H1 (cell line): ENCODE data around the gene SUCLG2. TPM values are rescaled to one million over a fixed set of nuclear protein-coding genes. Genes with fewer than 3 reads are reported as not detected.

Experiments used
- CTCF ChIA-PET: fragments of 300-600 bp; sonication (Branson Sonifier 250); formaldehyde crosslinking; loops from one replicate; lab custom pipeline; 2021; ENCODE audit not compliant: partially characterized antibody; lab: Charles Lee
- POLR2A ChIA-PET: fragments of 300-600 bp; sonication (Branson Sonifier 250); formaldehyde crosslinking; loops from one replicate; lab custom pipeline; 2021; ENCODE audit warnings: inconsistent platforms; ENCODE audit not compliant: partially characterized antibody; lab: Charles Lee
- DNase-seq, 2 experiments: peaks; one replicate each; pipeline versions ENCODE4 v3.0.0 to v3.0.0-alpha.2; 2010 to 2022; ENCODE audit warnings: low spot score in 2 of 2, low read depth in 1 of 2, mixed read lengths in 1 of 2
- FAIRE-seq: peaks from 2 replicates; lab custom pipeline; 2011; peaks lifted over from hg19 to GRCh38; lab: Jason Lieb, UNC
- H2AFZ ChIP-seq: 2 replicates; pipeline ENCODE4 v1.8.1; 2012; ENCODE audit warnings: low read length, inconsistent platforms
- H2AK5ac ChIP-seq: 2 replicates; pipeline ENCODE4 v1.6.1; 2013; ENCODE audit warnings: low read depth, low read length
- H2BK120ac ChIP-seq: replicated peaks from 2 replicates; pipeline ENCODE3; 2013; ENCODE audit warnings: low read depth, low read length, inconsistent platforms
- H2BK12ac ChIP-seq: 2 replicates; pipeline ENCODE4 v1.6.1; 2013; ENCODE audit warnings: low read depth, low read length
- H2BK15ac ChIP-seq: 2 replicates; pipeline ENCODE4 v1.6.1; 2013; ENCODE audit warnings: low read length
- H2BK20ac ChIP-seq: 2 replicates; pipeline ENCODE4 v1.6.1; 2013; ENCODE audit warnings: low read length
- H2BK5ac ChIP-seq: 2 replicates; pipeline ENCODE4 v1.6.1; 2013; ENCODE audit warnings: low read depth, low read length
- H3K14ac ChIP-seq: 2 replicates; pipeline ENCODE4 v1.6.1; 2013; ENCODE audit warnings: inconsistent platforms; ENCODE audit not compliant: insufficient read length
- H3K18ac ChIP-seq: 2 replicates; pipeline ENCODE4 v1.6.1; 2013; ENCODE audit warnings: low read length; ENCODE audit errors: extremely low read depth
- H3K23ac ChIP-seq: 2 replicates; pipeline ENCODE4 v1.6.1; 2013; ENCODE audit warnings: inconsistent platforms; ENCODE audit not compliant: insufficient read length
- H3K23me2 ChIP-seq: 2 replicates; pipeline ENCODE4 v1.6.1; 2013; ENCODE audit warnings: low read depth, low read length
- H3K27ac ChIP-seq: 2 replicates; pipeline ENCODE4 v1.6.1; 2011; ENCODE audit warnings: low read depth, low read length, inconsistent platforms
- H3K27me3 ChIP-seq, 4 experiments: replicated peaks in 1 of 4; 1 replicate in 1 of 4; 2 replicates in 3 of 4; pipeline versions ENCODE4 v1.6.1 to v1.8.1; 2011 to 2013; ENCODE audit warnings: low read length in 3 of 4, mild to moderate bottlenecking in 3 of 4, inconsistent platforms in 2 of 4, mixed read lengths in 2 of 4, moderate library complexity in 1 of 4; ENCODE audit not compliant: control insufficient read depth in 3 of 4, insufficient read depth in 3 of 4; ENCODE audit errors: extremely low read depth in 1 of 4
- H3K36me3 ChIP-seq, 4 experiments: 2 replicates each; pipeline versions ENCODE4 v1.6.1 to v1.8.1; 2011 to 2013; ENCODE audit warnings: mild to moderate bottlenecking in 4 of 4, low read length in 3 of 4, moderate library complexity in 2 of 4, control low read depth in 1 of 4, inconsistent platforms in 1 of 4; ENCODE audit not compliant: insufficient read depth in 4 of 4, control insufficient read depth in 2 of 4
- H3K4ac ChIP-seq: replicated peaks from 2 replicates; pipeline ENCODE3; 2013; ENCODE audit warnings: low read length, low read depth, mixed read lengths, inconsistent platforms; ENCODE audit not compliant: insufficient read length
- H3K4me1 ChIP-seq, 4 experiments: replicated peaks in 1 of 4; 1 replicate in 1 of 4; 2 replicates in 3 of 4; pipeline versions ENCODE4 v1.6.1 to v1.8.1; 2011 to 2013; ENCODE audit warnings: low read length in 3 of 4, inconsistent platforms in 2 of 4, mixed read lengths in 1 of 4; ENCODE audit not compliant: insufficient read depth in 4 of 4, control insufficient read depth in 3 of 4
- H3K4me2 ChIP-seq, 2 experiments: 2 replicates each; pipeline versions ENCODE4 v1.6.1 to v1.8.1; 2011 to 2013; ENCODE audit warnings: low read depth in 2 of 2, low read length in 2 of 2, control low read depth in 1 of 2, inconsistent platforms in 1 of 2, mild to moderate bottlenecking in 1 of 2; ENCODE audit not compliant: insufficient read depth in 1 of 2
- H3K4me3 ChIP-seq, 4 experiments: fragments of 200-600, 300-600 bp in 1 of 4; sonication (generic), shearing (Covaris generic), sonication (Bioruptor Twin) in 1 of 4; 2 replicates each; pipeline versions ENCODE4 v1.5.1 to v1.8.1; 2011 to 2016; ENCODE audit warnings: low read length in 4 of 4, low read depth in 3 of 4, control low read depth in 2 of 4, inconsistent platforms in 2 of 4, mild to moderate bottlenecking in 2 of 4, mixed read lengths in 1 of 4, moderate library complexity in 1 of 4; ENCODE audit not compliant: insufficient read depth in 2 of 4; ENCODE audit errors: extremely low read depth in 1 of 4
- H3K56ac ChIP-seq: replicated peaks from 2 replicates; pipeline ENCODE3; 2013; ENCODE audit warnings: low read depth, mild to moderate bottlenecking, mixed read lengths, low read length, inconsistent platforms; ENCODE audit not compliant: insufficient read length
- H3K79me1 ChIP-seq: 2 replicates; pipeline ENCODE4 v1.6.1; 2013; ENCODE audit warnings: low read depth, low read length, control low read depth
- H3K79me2 ChIP-seq, 2 experiments: 2 replicates each; pipeline versions ENCODE4 v1.6.1 to v1.8.1; 2012 to 2013; ENCODE audit warnings: low read length in 2 of 2, mild to moderate bottlenecking in 2 of 2, inconsistent platforms in 1 of 2; ENCODE audit not compliant: insufficient read depth in 2 of 2, control insufficient read depth in 1 of 2
- H3K9ac ChIP-seq, 4 experiments: replicated peaks in 1 of 4; 1 replicate in 1 of 4; 2 replicates in 3 of 4; pipeline versions ENCODE4 v1.6.1 to v1.8.1; 2011 to 2013; ENCODE audit warnings: low read depth in 3 of 4, low read length in 3 of 4, control low read depth in 2 of 4, mild to moderate bottlenecking in 2 of 4, moderate library complexity in 2 of 4, inconsistent platforms in 1 of 4; ENCODE audit errors: extremely low read depth in 1 of 4
- H3K9me3 ChIP-seq, 2 experiments: 2 replicates each; pipeline versions ENCODE4 v1.6.1 to v1.8.1; 2012 to 2013; ENCODE audit warnings: mild to moderate bottlenecking in 2 of 2, moderate library complexity in 2 of 2, control low read depth in 1 of 2, inconsistent platforms in 1 of 2, low read depth in 1 of 2, low read length in 1 of 2, mixed read lengths in 1 of 2; ENCODE audit not compliant: insufficient read depth in 2 of 2
- H4K20me1 ChIP-seq, 2 experiments: replicated peaks in 1 of 2; 2 replicates each; pipeline versions ENCODE3 to v1.8.1; 2011 to 2013; ENCODE audit warnings: inconsistent platforms in 2 of 2, low read length in 2 of 2, mild to moderate bottlenecking in 1 of 2; ENCODE audit not compliant: insufficient read depth in 2 of 2, control insufficient read depth in 1 of 2
- H4K5ac ChIP-seq: 2 replicates; pipeline ENCODE4 v1.6.1; 2013; ENCODE audit warnings: low read length, low read depth, mixed read lengths, inconsistent platforms; ENCODE audit not compliant: insufficient read length
- H4K8ac ChIP-seq: 2 replicates; pipeline ENCODE4 v1.8.0; 2013; ENCODE audit warnings: mild to moderate bottlenecking, moderate library complexity, low read length, inconsistent platforms; ENCODE audit not compliant: insufficient read depth; ENCODE audit errors: extremely low read depth
- H4K91ac ChIP-seq: replicated peaks from 2 replicates; pipeline ENCODE3; 2013; ENCODE audit warnings: low read length, mixed read lengths, inconsistent platforms; ENCODE audit not compliant: insufficient read length
- CREB1 ChIP-seq: IDR thresholded peaks from 2 replicates; pipeline ENCODE4 v1.6.1; 2012; ENCODE audit warnings: inconsistent platforms
- CTBP2 ChIP-seq: IDR thresholded peaks from 2 replicates; pipeline ENCODE4 v1.7.0; 2011; ENCODE audit warnings: borderline replicate concordance, mild to moderate bottlenecking, moderate library complexity, mixed read lengths, low read length; ENCODE audit not compliant: insufficient read depth, insufficient read length
- EGR1 ChIP-seq: IDR thresholded peaks from 2 replicates; pipeline ENCODE4 v1.6.1; 2011; ENCODE audit warnings: low read depth, low read length, borderline replicate concordance
- EZH2 ChIP-seq: fragments of 200-600 bp; sonication (generic); IDR thresholded peaks from 2 replicates; pipeline ENCODE4 v1.7.1; 2012; ENCODE audit warnings: low read depth, mild to moderate bottlenecking, moderate library complexity, low read length, inconsistent platforms; ENCODE audit not compliant: severe bottlenecking
- JUND ChIP-seq: IDR thresholded peaks from 2 replicates; pipeline ENCODE4 v1.6.1; 2011; ENCODE audit warnings: mild to moderate bottlenecking, improper control_type of control experiment, low read length
- KDM1A ChIP-seq: fragments of 200-600, 300-600 bp; sonication (generic); IDR thresholded peaks from 2 replicates; pipeline ENCODE4 v1.7.1; 2016; ENCODE audit warnings: mild to moderate bottlenecking, low read length, borderline replicate concordance
- POLR2AphosphoS5 ChIP-seq: IDR thresholded peaks from 2 replicates; pipeline ENCODE4 v1.6.1; 2011; ENCODE audit warnings: low read depth, low read length
- RBBP5 ChIP-seq: IDR thresholded peaks from 2 replicates; pipeline ENCODE4 v1.7.1; 2012; ENCODE audit warnings: low read depth, mild to moderate bottlenecking, inconsistent platforms, low read length, moderate library complexity, borderline replicate concordance
- RNF2 ChIP-seq: fragments of 200-900, 300-1000 bp; sonication (generic); IDR thresholded peaks from 2 replicates; pipeline ENCODE4 v1.7.1; 2016; ENCODE audit warnings: borderline replicate concordance, low read depth, mild to moderate bottlenecking, antibody characterized with exemption, low read length; ENCODE audit not compliant: poor library complexity, severe bottlenecking; ENCODE audit errors: missing control alignments
- SIRT6 ChIP-seq: IDR thresholded peaks from one replicate; pipeline ENCODE4 v1.7.1; 2012; ENCODE audit warnings: low read length, inconsistent platforms
- WGBS, 2 experiments: shearing (Covaris generic) in 1 of 2; methylation state at CpG; one replicate each; pipeline versions ENCODE4 v1.1.6 to v1.1.7; 2013 to 2015; ENCODE audit warnings: low lambda C conversion rate in 2 of 2, mixed read lengths in 2 of 2, inconsistent platforms in 1 of 2, low coverage in 1 of 2, missing lambda C conversion rate in 1 of 2; ENCODE audit not compliant: insufficient replicate concordance in 2 of 2, insufficient coverage in 1 of 2, insufficient read length in 1 of 2; ENCODE audit errors: extremely low coverage in 1 of 2, missing lambda C conversion rate in 1 of 2; 5-methylcytosine and 5-hydroxymethylcytosine counted together
- polyA plus RNA-seq, 7 experiments: library from polyadenylated mRNA; depleted of rRNA in 3 of 7; stranded (reverse) in 5 of 7; unstranded in 2 of 7; fragments of >200 nt in 5 of 7; fragments of 200-250 nt in 2 of 7; gene quantifications; 1 replicate in 5 of 7; 2 replicates in 1 of 7; 4 replicates in 1 of 7; pipeline versions ENCODE4 v1.2.1 to v1.2.3, GENCODE V29; 2011 to 2013; ENCODE audit warnings: missing spikeins in 2 of 7, mixed read lengths in 2 of 7
- total RNA-seq: library from RNA; stranded (reverse); fragmentation: NEBNext Ultra II Directional; extraction: Animal tissue kit (Norgen Biotek cat#: 25700); gene quantifications from 2 replicates; pipeline ENCODE4 v1.2.1, GENCODE V29; 2021
- TF ChIP-seq, protein P1 (sequence below), 3 experiments: IDR thresholded peaks; 1 replicate in 2 of 3; 2 replicates in 1 of 3; pipeline versions ENCODE4 v1.5.1 to v1.6.1; 2011; ENCODE audit warnings: low read length in 3 of 3, mild to moderate bottlenecking in 3 of 3, inconsistent platforms in 2 of 3, low read depth in 1 of 3, moderate library complexity in 1 of 3; ENCODE audit not compliant: insufficient read depth in 1 of 3; ENCODE audit errors: control extremely low read depth in 1 of 3

SUCLG2 gene
- total and polyA plus RNA-seq, 2 of the 8 experiments (the other 6 are each of a cell fraction or from before 2014, with no cell fraction given): 12.9 to 46.2 TPM

DNA sequence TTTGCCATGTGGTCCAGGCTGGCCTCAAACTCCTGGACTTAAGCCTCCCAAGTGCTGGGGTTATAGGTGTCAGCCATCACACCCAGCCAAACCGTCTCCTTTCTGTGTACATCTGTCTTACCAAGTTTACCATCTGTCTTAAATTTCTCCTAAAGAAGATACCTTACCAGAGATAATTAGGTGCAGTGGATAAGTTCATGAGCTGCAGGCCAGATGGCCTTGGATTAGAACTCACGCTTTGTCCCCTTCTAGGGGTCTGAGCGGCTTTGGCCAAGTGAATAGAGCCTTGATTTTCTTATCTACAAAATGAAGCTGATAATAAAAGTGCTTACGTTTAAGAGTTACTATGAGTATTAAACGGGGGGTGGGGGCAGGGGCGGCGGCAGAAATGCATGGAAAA is 103.9 kb downstream of the SUCLG2 start:
- Histone ChIP-seq H2BK120ac (no peak overlapping the region), H3K4me3 (no peak overlapping the region), H4K91ac (no peak overlapping the region), H3K23me2 (no peaks in the 10 kb centered on the region), H3K23ac (no peak overlapping the region), H3K9ac (no peak overlapping the region), H3K27me3 (no peaks in the 10 kb centered on the region), H2BK15ac (no peak overlapping the region), H3K79me2 (no peaks in the 10 kb centered on the region; a peak in 2 of 4 replicates), H3K27ac (no peak overlapping the region), H2AK5ac (no peak overlapping the region), H3K4me2 (no peak overlapping the region), H3K9me3 (no peaks in the 10 kb centered on the region), H2AFZ (no peak overlapping the region), H3K79me1 (0 out of 2 replicates have a peak, but pooled peaks cover 2% of the 10 kb centered on the region), H4K8ac (no peak overlapping the region), H4K20me1 (peaks cover 0 to 4% of the 10 kb centered on the region in 2 experiments), H4K5ac (no peak overlapping the region), H3K18ac (no peak overlapping the region), H3K56ac (no peak overlapping the region), H2BK20ac (no peak overlapping the region), H3K4ac (no peak overlapping the region), H3K4me1 (no peaks in the 10 kb centered on the region), H2BK5ac (no peak overlapping the region), H3K36me3 (no peaks in the 10 kb centered on the region), H2BK12ac (no peak overlapping the region), H3K14ac (no peak overlapping the region)
- DNase-seq (no peak), FAIRE-seq (no peak)
- POLR2A ChIA-PET: interaction anchor here (1.2 kb wide), 1 partner anchor 10 kb away, joined by 4 read pairs; no protein-coding TSS in a partner anchor
- CTCF ChIA-PET: interaction anchor here (0.7 to 1.1 kb wide), 2 partner anchors 437 to 1177 kb away, joined by 3 read pairs; no protein-coding TSS in a partner anchor
- 91% methylated on average over 7 of the region's 7 CpGs; no CpG with 5 or more reads in 1 of the 2 experiments for WGBS, 2 experiments
- no peak for TF ChIP-seq CTBP2
- no peak for TF ChIP-seq RBBP5
- TF ChIP-seq EGR1: no peak
- TF ChIP-seq CREB1: no peak
- TF ChIP-seq KDM1A: no peak
- no peak for TF ChIP-seq EZH2
- TF ChIP-seq SIRT6: no peak
- TF ChIP-seq POLR2AphosphoS5: no peak
- TF ChIP-seq RNF2: no peak
- TF ChIP-seq JUND: no peak
- TF ChIP-seq, protein P1, sequence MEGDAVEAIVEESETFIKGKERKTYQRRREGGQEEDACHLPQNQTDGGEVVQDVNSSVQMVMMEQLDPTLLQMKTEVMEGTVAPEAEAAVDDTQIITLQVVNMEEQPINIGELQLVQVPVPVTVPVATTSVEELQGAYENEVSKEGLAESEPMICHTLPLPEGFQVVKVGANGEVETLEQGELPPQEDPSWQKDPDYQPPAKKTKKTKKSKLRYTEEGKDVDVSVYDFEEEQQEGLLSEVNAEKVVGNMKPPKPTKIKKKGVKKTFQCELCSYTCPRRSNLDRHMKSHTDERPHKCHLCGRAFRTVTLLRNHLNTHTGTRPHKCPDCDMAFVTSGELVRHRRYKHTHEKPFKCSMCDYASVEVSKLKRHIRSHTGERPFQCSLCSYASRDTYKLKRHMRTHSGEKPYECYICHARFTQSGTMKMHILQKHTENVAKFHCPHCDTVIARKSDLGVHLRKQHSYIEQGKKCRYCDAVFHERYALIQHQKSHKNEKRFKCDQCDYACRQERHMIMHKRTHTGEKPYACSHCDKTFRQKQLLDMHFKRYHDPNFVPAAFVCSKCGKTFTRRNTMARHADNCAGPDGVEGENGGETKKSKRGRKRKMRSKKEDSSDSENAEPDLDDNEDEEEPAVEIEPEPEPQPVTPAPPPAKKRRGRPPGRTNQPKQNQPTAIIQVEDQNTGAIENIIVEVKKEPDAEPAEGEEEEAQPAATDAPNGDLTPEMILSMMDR (IDR thresholded peaks at IDR 0.05; ENCODE audit: control extremely low read depth in 1 of 3, insufficient read depth in 1 of 3, low read depth in 1 of 3, low read length in 3 of 3): no peak
